HG03066 (cell line): ENCODE data around the gene KEL.
A peak's percentile ranks its signal among the peaks of the same experiment; 100 is the strongest.
"Not testable (repeated sequence)": the region's sequence is repeated elsewhere in the genome, so short reads cannot be mapped to it uniquely, and the experiment has no call there.

Experiments used
- ATAC-seq: cut with Tn5 transposase; IDR thresholded peaks from one replicate; pipeline ENCODE4 v1.9.1; 2021; ENCODE audit warnings: low read depth; ENCODE audit not compliant: unreplicated experiment

Gene KEL, protein sequence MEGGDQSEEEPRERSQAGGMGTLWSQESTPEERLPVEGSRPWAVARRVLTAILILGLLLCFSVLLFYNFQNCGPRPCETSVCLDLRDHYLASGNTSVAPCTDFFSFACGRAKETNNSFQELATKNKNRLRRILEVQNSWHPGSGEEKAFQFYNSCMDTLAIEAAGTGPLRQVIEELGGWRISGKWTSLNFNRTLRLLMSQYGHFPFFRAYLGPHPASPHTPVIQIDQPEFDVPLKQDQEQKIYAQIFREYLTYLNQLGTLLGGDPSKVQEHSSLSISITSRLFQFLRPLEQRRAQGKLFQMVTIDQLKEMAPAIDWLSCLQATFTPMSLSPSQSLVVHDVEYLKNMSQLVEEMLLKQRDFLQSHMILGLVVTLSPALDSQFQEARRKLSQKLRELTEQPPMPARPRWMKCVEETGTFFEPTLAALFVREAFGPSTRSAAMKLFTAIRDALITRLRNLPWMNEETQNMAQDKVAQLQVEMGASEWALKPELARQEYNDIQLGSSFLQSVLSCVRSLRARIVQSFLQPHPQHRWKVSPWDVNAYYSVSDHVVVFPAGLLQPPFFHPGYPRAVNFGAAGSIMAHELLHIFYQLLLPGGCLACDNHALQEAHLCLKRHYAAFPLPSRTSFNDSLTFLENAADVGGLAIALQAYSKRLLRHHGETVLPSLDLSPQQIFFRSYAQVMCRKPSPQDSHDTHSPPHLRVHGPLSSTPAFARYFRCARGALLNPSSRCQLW

GRCh38 chr7:142961973-142962926 is at the start of gene KEL:
TSS of gene KEL (minus strand) at chr7:142962363. CDS start at chr7:142962206, 157 bp downstream.
- ATAC-seq: no peak

DNA sequence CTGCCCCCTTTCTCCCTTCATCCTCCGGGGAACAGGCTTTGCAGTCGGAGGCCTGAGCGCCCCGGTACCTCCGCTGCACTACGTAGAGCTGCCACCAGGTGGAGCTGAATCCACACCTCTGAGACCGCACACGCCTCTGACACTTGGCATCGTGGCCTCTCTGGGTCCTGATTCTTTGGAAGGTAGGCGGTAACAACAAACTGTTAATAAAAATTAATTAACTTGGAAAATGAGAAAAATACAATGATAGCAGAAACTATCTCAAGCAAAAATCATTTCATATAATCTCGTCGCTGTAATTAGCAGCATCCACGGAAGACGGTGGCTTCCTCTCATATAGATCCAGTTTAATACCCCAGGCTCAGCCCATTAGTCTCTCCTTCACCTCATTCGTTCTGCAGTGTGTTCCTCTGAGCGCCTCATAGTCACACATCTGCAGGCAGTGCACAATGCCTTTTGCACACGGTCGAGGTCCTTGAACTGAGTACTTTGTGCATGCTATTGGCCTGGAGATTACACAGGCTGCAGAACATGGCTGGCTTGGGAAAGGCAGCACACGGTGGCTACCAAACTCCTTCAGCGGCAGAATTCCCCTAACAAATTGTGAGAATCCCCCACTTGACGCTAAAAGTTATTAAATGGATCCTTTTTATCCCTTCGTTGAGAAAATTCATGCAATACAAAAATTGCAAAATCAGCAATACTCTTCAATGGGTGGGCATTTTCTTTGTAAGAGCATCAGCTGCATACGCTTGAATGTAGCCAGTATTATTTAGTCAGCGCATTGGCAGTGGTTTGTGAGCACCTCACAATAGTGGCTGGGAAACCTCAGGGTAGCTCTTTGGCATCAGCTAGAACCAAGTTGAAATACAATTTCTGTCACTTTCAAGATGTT is 46.1 kb upstream of the KEL start:
- peak; percentile 89 for ATAC-seq

GRCh38 chr7:143005632-143006260 is 43.6 kb upstream of the KEL start:
- no peak for ATAC-seq

DNA sequence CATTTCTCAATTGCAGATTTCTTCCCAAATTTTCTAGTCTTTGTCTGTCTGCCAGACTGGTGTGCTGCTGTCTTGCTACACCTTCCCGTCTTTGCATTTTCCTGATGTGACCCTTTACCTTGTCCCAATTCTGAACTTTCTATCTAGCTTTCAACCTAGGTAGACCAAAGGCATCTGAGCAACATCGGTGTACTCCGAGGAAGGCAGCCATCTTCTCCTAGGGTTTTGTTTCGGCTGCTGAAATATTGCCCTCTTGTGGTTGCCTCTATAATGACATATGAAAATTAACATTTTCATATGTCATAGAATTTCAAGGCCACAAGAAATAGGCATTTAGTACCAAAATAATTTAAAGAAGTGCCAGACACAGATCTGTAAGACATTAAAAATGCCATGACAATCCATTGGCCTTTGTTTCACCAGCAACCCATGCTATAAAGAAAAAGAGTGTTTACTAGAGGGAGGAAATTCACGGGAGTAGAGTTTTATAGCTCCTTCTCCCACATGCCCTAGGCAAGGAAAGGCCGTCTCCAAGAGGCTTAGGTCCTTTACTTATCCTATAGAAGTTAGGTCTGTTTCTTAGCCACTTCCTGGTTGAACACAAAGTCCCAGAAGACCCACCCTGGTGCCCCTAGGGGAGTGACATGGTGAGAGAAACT is 41.4 kb upstream of the KEL start:
- peak; percentile 60 for ATAC-seq

- no peak for ATAC-seq
These were observed 40.7 kb upstream of the KEL start for GRCh38 chr7:143002898-143003297.

DNA sequence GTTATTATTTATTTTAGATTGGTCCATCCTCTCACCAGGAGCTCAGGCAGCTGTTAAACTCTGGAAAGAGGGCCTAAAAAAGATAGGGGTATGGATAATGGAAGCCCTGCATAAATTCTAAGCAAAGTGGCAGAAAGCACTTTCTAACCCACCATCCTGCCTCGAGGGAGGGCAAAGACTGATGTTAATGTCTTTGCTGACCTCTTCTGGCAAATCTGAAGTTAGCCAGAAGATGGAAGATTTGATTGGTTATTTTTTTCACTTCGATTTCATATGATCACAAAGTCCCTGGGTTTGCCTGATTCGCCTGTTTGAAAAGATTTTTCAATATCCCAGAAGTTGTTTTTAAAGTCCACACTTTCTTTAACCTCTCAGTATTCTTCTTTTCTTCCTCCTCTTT is 39.9 kb upstream of the KEL start:
- ATAC-seq: no peak

DNA sequence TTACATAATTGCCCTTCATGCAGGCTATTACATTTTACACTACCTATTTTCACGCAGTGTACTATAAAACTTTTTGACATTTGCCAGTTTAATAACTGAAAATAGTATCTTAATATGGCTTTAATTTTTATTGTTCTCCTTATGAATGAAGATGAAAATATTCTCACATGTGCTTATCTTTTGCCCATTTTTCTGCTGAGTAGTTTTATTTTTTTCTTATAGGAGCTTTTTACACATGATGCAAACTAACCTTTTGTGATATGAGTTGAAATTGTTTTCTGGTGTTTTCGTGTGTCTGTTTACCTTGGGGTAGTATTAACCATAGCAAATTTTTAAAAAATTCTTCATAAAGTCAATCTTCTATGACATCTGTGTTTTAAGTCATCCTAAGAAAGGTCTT is 38.5 kb upstream of the KEL start:
- ATAC-seq: no peak

- ATAC-seq: no peak
These were observed 37.6 kb upstream of the KEL start for GRCh38 chr7:142999793-143000192.

DNA sequence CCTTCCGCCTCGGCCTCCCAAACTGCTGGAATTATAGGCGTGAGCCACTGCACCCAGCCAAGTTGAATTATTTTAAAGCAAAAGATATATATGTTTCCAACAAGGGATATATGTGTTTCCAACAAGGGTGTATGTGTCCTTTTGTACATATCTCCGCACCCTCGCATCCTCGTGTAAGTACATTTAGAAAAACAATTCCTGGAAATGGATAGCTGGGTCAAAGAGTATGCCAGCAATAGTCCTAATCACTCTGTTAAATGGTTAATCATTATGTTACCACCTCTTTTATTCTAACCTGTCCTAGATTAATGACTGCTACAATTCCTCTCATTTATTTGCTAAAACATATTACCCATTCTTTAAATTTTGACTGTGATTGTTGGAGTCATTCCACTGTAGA is 36.8 kb upstream of the KEL start:
- ATAC-seq: no peak

DNA sequence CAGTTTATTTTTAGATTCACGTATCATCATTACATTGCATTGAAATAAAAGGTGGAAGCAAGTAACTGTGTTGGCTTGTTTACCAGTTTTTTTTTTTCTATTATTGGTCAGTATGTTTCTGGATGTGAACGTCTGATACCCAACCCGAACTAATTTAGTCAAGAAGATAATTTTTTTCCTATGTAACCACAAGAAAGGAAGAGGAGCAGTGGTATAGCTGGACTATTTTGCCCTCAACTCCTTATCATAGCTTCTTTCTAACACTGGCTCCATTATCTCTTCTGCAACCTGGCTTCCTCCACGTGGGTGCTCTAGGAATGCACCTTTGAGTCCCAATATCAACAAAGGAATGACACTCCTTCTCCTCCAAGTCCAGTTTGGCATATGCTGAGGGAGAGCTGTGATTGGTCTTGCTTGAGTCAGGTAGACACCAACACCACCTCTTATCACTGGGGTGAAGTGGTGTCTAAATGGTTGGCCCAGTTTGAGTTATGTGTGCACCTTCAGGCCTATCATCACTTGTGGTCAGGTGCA is 35.4 kb upstream of the KEL start:
- ATAC-seq: no peak

- ATAC-seq: no peak
These were observed 30.3 kb upstream of the KEL start for GRCh38 chr7:142992427-142992826.

GRCh38 chr7:142984297-142984696 is 22.1 kb upstream of the KEL start:
- ATAC-seq: no peak

- no peak for ATAC-seq
These were observed 21.7 kb upstream of the KEL start for GRCh38 chr7:142983825-142984224.

DNA sequence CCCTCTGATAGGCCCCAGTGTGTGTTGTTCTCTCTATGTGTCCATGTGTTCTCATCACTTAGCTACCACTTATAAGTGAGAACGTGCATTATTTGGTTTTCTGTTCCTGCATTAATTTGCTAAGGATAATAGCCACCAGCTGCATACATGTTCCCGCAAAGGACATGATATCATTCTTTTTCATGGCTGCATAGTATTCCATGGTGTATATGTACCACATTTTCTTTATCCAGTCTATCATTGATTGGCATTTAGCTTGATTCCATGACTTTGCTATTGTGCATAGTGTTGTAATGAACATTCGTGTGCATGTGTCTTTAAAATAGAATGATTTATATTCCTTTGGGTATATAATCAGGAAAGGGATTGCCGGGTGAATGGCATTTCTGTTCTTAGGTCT is 16.2 kb upstream of the KEL start:
- not testable (repeated sequence) for ATAC-seq

- ATAC-seq: no peak
These were observed 12.5 kb upstream of the KEL start for GRCh38 chr7:142974626-142975025.

GRCh38 chr7:142969183-142969582 is 7.0 kb upstream of the KEL start:
- ATAC-seq: no peak

GRCh38 chr7:142968229-142968628 is 6.1 kb upstream of the KEL start:
- no peak for ATAC-seq

- ATAC-seq: no peak
These were observed 2.5 kb upstream of the KEL start for GRCh38 chr7:142964502-142965246.
